Chondrocyte (in vitro differentiated cells): ENCODE data around the gene CMKLR1. TPM values are rescaled to one million over a fixed set of nuclear protein-coding genes. Genes with fewer than 3 reads are reported as not detected.

Experiments used
- DNase-seq: peaks from one replicate; pipeline ENCODE4 v3.0.0; 2021; ENCODE audit warnings: mixed read lengths, low spot score
- H3K27ac Mint-ChIP-seq: one replicate; pipeline ENCODE4 v1.8.0; 2021; ENCODE audit warnings: mild to moderate bottlenecking, moderate library complexity, mixed read lengths; ENCODE audit not compliant: unreplicated experiment
- H3K27me3 Mint-ChIP-seq: 2 replicates; pipeline ENCODE4 v1.8.0; 2021; ENCODE audit warnings: low read depth, mixed read lengths
- H3K36me3 Mint-ChIP-seq: 2 replicates; pipeline ENCODE4 v1.8.0; 2021; ENCODE audit warnings: low read depth, mixed read lengths
- H3K4me1 Mint-ChIP-seq: 2 replicates; pipeline ENCODE4 v1.8.0; 2021; ENCODE audit warnings: low read depth, mild to moderate bottlenecking, mixed read lengths
- H3K4me3 Mint-ChIP-seq: one replicate; pipeline ENCODE4 v1.8.0; 2021; ENCODE audit warnings: mild to moderate bottlenecking, moderate library complexity, mixed read lengths; ENCODE audit not compliant: unreplicated experiment
- H3K9me3 Mint-ChIP-seq: 2 replicates; pipeline ENCODE4 v1.8.0; 2021; ENCODE audit warnings: low read depth, mixed read lengths
- total RNA-seq: library from RNA; stranded (reverse); gene quantifications from 3 replicates; pipeline ENCODE4 v1.2.1, GENCODE V29; 2021
- TF ChIP-seq, protein P1 (sequence below): fragments of 200-600 bp; sonication (generic); IDR thresholded peaks from 2 replicates; pipeline ENCODE4 v1.5.0; 2021; ENCODE audit warnings: antibody characterized with exemption, mild to moderate bottlenecking, moderate library complexity

Gene CMKLR1
- total RNA-seq, 1 donor from 2014 or later = 31.2 TPM

DNA sequence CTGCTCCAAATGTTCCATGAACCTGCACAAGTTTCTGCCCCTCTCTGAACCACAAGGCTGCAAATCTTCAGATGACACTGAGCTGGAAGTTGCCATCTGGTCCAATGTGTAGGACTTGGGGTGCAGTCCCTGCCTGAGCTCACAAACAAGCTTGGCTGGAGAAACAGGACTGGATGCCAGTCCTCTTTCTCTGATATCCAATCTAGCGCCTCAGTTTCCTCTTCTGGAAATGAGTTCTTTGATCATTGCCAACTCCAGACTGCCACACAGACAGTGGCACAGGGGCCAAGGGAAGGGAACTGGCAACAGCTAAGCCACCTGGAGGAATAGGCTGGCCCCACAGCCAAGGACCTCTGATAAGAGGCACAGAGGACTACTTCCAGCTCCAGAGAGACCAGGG lies 15.5 kb downstream of the CMKLR1 start:
- no peak for DNase-seq
- peaks cover 33% of the 10 kb centered on the region for H3K36me3 Mint-ChIP-seq
- peaks cover 35% of the 10 kb centered on the region for H3K4me1 Mint-ChIP-seq
- no peaks in the 10 kb centered on the region for H3K9me3 Mint-ChIP-seq
- H3K4me3 Mint-ChIP-seq = no peak overlapping the region
- TF ChIP-seq, protein P1, sequence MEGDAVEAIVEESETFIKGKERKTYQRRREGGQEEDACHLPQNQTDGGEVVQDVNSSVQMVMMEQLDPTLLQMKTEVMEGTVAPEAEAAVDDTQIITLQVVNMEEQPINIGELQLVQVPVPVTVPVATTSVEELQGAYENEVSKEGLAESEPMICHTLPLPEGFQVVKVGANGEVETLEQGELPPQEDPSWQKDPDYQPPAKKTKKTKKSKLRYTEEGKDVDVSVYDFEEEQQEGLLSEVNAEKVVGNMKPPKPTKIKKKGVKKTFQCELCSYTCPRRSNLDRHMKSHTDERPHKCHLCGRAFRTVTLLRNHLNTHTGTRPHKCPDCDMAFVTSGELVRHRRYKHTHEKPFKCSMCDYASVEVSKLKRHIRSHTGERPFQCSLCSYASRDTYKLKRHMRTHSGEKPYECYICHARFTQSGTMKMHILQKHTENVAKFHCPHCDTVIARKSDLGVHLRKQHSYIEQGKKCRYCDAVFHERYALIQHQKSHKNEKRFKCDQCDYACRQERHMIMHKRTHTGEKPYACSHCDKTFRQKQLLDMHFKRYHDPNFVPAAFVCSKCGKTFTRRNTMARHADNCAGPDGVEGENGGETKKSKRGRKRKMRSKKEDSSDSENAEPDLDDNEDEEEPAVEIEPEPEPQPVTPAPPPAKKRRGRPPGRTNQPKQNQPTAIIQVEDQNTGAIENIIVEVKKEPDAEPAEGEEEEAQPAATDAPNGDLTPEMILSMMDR = no peak
- H3K27me3 Mint-ChIP-seq = no peaks in the 10 kb centered on the region
- no peak overlapping the region for H3K27ac Mint-ChIP-seq

DNA sequence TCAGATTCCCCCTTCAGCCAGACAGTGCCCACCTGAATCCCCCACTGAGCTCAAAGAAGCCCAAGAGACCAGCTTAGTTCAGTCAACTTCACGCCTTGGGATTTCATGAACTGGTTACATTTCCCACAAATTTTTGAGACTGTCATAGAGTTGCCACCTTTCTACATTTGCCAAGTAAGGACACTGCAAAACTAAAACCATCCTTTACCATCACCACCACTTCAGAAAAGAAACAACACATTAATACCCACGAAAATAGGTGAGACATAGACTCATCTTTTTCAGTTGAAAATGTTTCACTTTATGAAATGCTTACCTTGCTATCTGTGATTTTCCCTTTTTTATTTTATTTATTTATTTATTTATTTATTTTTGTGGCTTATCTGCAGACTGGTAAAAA lies 16.1 kb downstream of the CMKLR1 start:
- DNase-seq = no peak
- no peaks in the 10 kb centered on the region for H3K9me3 Mint-ChIP-seq
- TF ChIP-seq, protein P1 = no peak
- H3K4me3 Mint-ChIP-seq = no peak overlapping the region
- H3K36me3 Mint-ChIP-seq = peaks cover 32% of the 10 kb centered on the region
- H3K4me1 Mint-ChIP-seq = peaks cover 30% of the 10 kb centered on the region
- H3K27ac Mint-ChIP-seq = no peak overlapping the region
- H3K27me3 Mint-ChIP-seq = no peaks in the 10 kb centered on the region

DNA sequence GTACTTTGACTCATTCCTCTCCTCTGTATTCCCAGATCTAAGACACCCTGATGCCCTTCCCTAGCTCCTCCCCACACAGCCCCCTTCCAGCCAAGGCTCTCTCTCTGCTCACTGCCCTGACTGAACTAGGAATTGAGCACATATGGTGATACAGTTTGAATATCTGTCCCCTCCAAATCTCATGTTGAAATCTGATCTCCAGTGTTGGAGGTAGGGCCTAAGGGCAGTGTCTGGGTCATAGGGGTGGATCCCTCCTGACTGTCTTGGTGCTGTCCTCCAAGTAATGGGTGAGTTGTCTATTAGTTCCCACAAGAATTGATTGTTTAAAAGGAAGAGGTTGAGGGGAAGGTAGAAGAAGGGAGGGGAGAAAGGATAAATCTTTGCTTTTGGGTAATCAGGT lies 17.4 kb downstream of the CMKLR1 start:
- H3K36me3 Mint-ChIP-seq = peaks cover 26% of the 10 kb centered on the region
- no peak overlapping the region for H3K27ac Mint-ChIP-seq
- no peaks in the 10 kb centered on the region for H3K27me3 Mint-ChIP-seq
- H3K9me3 Mint-ChIP-seq = no peaks in the 10 kb centered on the region
- no peak overlapping the region for H3K4me3 Mint-ChIP-seq
- TF ChIP-seq, protein P1 = no peak
- H3K4me1 Mint-ChIP-seq = peaks cover 25% of the 10 kb centered on the region
- no peak for DNase-seq

DNA sequence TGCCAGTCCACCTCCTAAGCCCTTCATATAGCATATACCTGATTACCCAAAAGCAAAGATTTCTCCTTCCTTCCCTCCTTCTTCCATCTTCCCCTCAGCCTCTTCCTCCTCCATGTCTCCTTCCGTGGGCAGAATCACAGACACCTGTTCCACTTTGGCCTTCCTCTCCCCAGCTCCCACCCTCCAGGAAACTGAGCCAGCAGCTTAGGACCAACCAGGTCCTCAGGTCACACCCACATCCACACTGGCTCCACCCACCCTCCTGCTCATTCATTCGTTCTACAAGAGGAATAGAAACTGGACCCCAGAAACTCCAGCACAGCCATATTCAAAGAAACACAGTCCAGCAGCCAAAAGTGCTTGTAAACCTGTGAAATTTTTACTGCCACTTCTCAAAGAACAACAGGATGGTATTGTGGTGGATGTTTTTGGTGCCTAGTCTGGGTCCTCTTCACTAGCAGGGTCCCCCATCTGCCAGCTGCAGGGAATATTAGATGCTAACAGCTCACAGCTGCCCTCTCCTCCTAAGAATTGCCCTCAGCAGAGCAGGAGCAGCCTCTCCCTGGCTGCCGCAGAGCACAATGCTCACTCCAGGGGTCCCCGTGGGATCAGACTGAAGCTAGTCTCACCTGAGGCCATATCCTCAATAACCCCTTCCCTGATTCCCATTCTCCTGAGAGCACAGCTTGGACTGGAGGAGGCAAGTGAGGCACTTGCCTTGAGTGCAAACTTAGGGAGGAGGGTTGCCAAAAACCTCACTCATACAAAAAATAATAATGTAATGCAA lies 18.4 kb downstream of the CMKLR1 start:
- no peak for DNase-seq
- peaks cover 23% of the 10 kb centered on the region for H3K36me3 Mint-ChIP-seq
- no peaks in the 10 kb centered on the region for H3K9me3 Mint-ChIP-seq
- no peak overlapping the region for H3K4me3 Mint-ChIP-seq
- H3K27me3 Mint-ChIP-seq = no peaks in the 10 kb centered on the region
- no peak overlapping the region for H3K27ac Mint-ChIP-seq
- TF ChIP-seq, protein P1 = no peak
- H3K4me1 Mint-ChIP-seq = peaks cover 33% of the 10 kb centered on the region

DNA sequence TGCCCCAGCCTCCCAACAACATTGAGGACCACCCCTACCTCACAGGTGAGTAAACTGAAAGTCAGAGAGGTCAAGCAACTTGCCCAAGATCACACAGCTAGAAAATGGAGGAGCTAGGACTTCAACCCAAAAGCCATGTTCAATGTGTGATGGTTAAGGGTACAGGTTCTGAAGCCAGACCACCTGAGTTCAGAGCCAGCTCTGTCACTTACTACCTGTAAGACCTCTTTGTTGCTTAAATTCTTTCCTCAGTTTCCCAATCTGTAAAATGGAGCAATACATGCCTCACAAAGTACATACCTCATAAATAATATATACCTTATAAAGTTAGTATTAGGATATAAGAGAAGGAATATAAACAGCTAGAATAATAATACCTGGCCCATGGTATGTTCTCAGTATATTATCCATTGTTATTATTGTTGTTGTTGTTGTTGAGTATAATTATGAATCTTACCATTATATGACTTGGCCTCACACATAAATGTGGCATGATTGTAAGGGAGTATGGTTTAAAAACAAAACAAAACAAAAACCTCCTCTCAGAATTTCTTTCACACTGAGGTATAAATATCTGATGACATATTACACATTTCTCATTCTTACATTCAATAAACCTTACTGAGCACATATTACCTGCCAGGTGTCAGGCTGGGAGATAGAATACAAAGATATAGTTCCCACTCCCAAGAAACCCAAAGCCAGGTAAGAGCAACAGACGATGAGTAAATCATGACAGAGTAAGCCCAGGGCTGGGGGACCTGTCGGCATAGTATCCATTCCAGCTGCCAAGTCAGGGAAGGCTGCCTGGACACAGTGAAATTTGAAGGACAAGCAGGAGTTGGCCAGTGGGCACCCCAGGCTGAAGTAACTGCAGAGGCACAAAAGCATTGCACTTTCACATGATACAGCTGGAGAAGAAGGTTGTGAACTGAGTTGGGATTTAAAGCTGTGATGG lies 19.6 kb downstream of the CMKLR1 start:
- peaks cover 24% of the 10 kb centered on the region for H3K4me1 Mint-ChIP-seq
- DNase-seq = no peak
- H3K27ac Mint-ChIP-seq = no peak overlapping the region
- H3K36me3 Mint-ChIP-seq = peaks cover 23% of the 10 kb centered on the region
- TF ChIP-seq, protein P1 = no peak
- no peaks in the 10 kb centered on the region for H3K9me3 Mint-ChIP-seq
- H3K4me3 Mint-ChIP-seq = no peak overlapping the region
- no peaks in the 10 kb centered on the region for H3K27me3 Mint-ChIP-seq
